Rectal smooth muscle tissue (tissue), 1 donor: Measurements from ENCODE around the gene IFITM2.
"Not testable (repeated sequence)": the region's sequence is repeated elsewhere in the genome, so short reads cannot be mapped to it uniquely, and the experiment has no call there.

ENCODE experiments used
- H3K27ac ChIP-seq: one replicate; pipeline ENCODE4 v1.7.0; 2013; ENCODE audit warnings: low read depth, low read length, inconsistent platforms
- H3K27me3 ChIP-seq: one replicate; pipeline ENCODE4 v1.7.0; 2013; ENCODE audit warnings: low read length; ENCODE audit not compliant: control insufficient read depth, insufficient read depth
- H3K36me3 ChIP-seq: one replicate; pipeline ENCODE4 v1.7.0; 2013; ENCODE audit warnings: low read length; ENCODE audit not compliant: control insufficient read depth, insufficient read depth
- H3K4me1 ChIP-seq: one replicate; pipeline ENCODE4 v1.7.0; 2013; ENCODE audit warnings: low read length; ENCODE audit not compliant: control insufficient read depth, insufficient read depth
- H3K4me3 ChIP-seq: one replicate; pipeline ENCODE4 v1.7.0; 2013; ENCODE audit warnings: low read length
- H3K9ac ChIP-seq: one replicate; pipeline ENCODE4 v1.7.0; 2013; ENCODE audit warnings: low read length

Gene IFITM2

GRCh38 chr11:330694-331357, 23.2 kb downstream of the IFITM2 start:
- peaks cover 16% of the 10 kb centered on the region for H3K4me1 ChIP-seq
- H3K36me3 ChIP-seq = no peaks in the 10 kb centered on the region
- H3K27me3 ChIP-seq = no peaks in the 10 kb centered on the region
- no peak overlapping the region for H3K27ac ChIP-seq
- H3K4me3 ChIP-seq = no peak overlapping the region
- H3K9ac ChIP-seq = no peak overlapping the region

- H3K4me3 ChIP-seq = no peak overlapping the region
Observed at GRCh38 chr11:331358-332060, 23.9 kb downstream of the IFITM2 start.

GRCh38 chr11:332651-333480, 25.2 kb downstream of the IFITM2 start:
- Histone ChIP-seq H3K4me3 (no peak overlapping the region), H3K36me3 (no peaks in the 10 kb centered on the region), H3K4me1 (peaks cover 2% of the 10 kb centered on the region)

More at GRCh38 chr11:331358-332060, 23.9 kb downstream of the IFITM2 start:
- peaks cover 10% of the 10 kb centered on the region for H3K4me1 ChIP-seq
- no peak overlapping the region for H3K27ac ChIP-seq
- H3K27me3 ChIP-seq = no peaks in the 10 kb centered on the region
- no peaks in the 10 kb centered on the region for H3K36me3 ChIP-seq
- H3K9ac ChIP-seq = no peak overlapping the region

GRCh38 chr11:333616-334263, 26.1 kb downstream of the IFITM2 start:
- H3K27ac ChIP-seq = peak overlapping the region; percentile 24
- H3K9ac ChIP-seq, H3K4me3 ChIP-seq, H3K36me3 ChIP-seq, H3K27me3 ChIP-seq, H3K4me1 ChIP-seq: not testable (repeated sequence)

More at GRCh38 chr11:332651-333480, 25.2 kb downstream of the IFITM2 start:
- H3K9ac ChIP-seq = no peak overlapping the region
- no peaks in the 10 kb centered on the region for H3K27me3 ChIP-seq
- H3K27ac ChIP-seq = no peak overlapping the region

- Histone ChIP-seq H3K4me3 (no peak overlapping the region), H3K36me3 (no peaks in the 10 kb centered on the region), H3K9ac (no peak overlapping the region), H3K4me1 (peaks cover 2% of the 10 kb centered on the region), H3K27ac (peak overlapping the region; percentile 24), H3K27me3 (no peaks in the 10 kb centered on the region)
Observed at GRCh38 chr11:334264-334994, 26.8 kb downstream of the IFITM2 start.

- Histone ChIP-seq H3K36me3 (no peaks in the 10 kb centered on the region), H3K4me1 (peaks cover 2% of the 10 kb centered on the region), H3K27ac (peak overlapping the region; percentile 3), H3K4me3 (no peak overlapping the region), H3K9ac (no peak overlapping the region), H3K27me3 (no peaks in the 10 kb centered on the region)
Observed at GRCh38 chr11:335779-336658, 28.4 kb downstream of the IFITM2 start.

- Histone ChIP-seq H3K36me3 (no peaks in the 10 kb centered on the region), H3K9ac (no peak overlapping the region), H3K4me1 (peaks cover 2% of the 10 kb centered on the region), H3K27me3 (no peaks in the 10 kb centered on the region), H3K27ac (no peak overlapping the region), H3K4me3 (no peak overlapping the region)
Observed at GRCh38 chr11:336659-337198, 29.1 kb downstream of the IFITM2 start.

- Histone ChIP-seq H3K4me3 (no peak overlapping the region), H3K27ac (no peak overlapping the region), H3K9ac (no peak overlapping the region), H3K27me3 (no peaks in the 10 kb centered on the region), H3K36me3 (no peaks in the 10 kb centered on the region), H3K4me1 (peaks cover 2% of the 10 kb centered on the region)
Observed at GRCh38 chr11:337711-338110, 30.1 kb downstream of the IFITM2 start.

GRCh38 chr11:339963-340362, 32.3 kb downstream of the IFITM2 start:
- H3K4me3 ChIP-seq = no peak overlapping the region
- H3K4me1 ChIP-seq = peaks cover 2% of the 10 kb centered on the region
- no peak overlapping the region for H3K27ac ChIP-seq
- no peaks in the 10 kb centered on the region for H3K27me3 ChIP-seq
- H3K9ac ChIP-seq = no peak overlapping the region
- H3K36me3 ChIP-seq = no peaks in the 10 kb centered on the region

- H3K4me1 ChIP-seq = peaks cover 2% of the 10 kb centered on the region
- no peaks in the 10 kb centered on the region for H3K36me3 ChIP-seq
- no peak overlapping the region for H3K9ac ChIP-seq
- no peak overlapping the region for H3K27ac ChIP-seq
- no peak overlapping the region for H3K4me3 ChIP-seq
- no peaks in the 10 kb centered on the region for H3K27me3 ChIP-seq
Observed at GRCh38 chr11:340539-341512, 33.2 kb downstream of the IFITM2 start.
